GM15510 (cell line): ENCODE measurements around the gene FNDC1.

Source experiments
- POLR2A ChIP-seq: IDR thresholded peaks from 3 replicates; pipeline ENCODE4 v1.6.1; 2011; ENCODE audit warnings: borderline replicate concordance; ENCODE audit not compliant: insufficient read length; ENCODE audit errors: extremely low read depth

FNDC1 gene

GRCh38 chr6:159299566-159299965 is 130.4 kb downstream of the FNDC1 start:
- no peak for TF ChIP-seq POLR2A

DNA sequence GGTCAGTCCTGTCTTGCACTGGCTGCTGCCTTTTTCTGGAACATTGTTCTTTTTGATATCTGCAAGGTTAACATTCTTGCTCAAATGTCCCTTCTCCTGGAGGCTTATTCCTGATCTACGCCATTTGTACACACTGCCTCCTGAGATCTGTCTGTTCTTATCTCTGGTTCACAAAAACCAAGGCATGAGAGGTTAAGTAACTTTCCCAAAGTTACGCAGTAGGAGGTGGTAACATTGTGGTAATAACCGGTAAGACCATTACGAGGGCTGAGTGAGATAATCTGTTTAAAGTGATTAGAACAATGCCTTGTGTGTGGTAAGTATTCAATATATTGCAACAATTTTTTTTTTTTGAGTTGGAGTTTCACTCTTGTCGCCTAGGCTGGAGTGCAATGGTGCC is 132.1 kb downstream of the FNDC1 start:
- no peak for TF ChIP-seq POLR2A

GRCh38 chr6:159301810-159302593 is 132.8 kb downstream of the FNDC1 start:
- TF ChIP-seq POLR2A = no peak

GRCh38 chr6:159302594-159302992 is 133.4 kb downstream of the FNDC1 start:
- no peak for TF ChIP-seq POLR2A

DNA sequence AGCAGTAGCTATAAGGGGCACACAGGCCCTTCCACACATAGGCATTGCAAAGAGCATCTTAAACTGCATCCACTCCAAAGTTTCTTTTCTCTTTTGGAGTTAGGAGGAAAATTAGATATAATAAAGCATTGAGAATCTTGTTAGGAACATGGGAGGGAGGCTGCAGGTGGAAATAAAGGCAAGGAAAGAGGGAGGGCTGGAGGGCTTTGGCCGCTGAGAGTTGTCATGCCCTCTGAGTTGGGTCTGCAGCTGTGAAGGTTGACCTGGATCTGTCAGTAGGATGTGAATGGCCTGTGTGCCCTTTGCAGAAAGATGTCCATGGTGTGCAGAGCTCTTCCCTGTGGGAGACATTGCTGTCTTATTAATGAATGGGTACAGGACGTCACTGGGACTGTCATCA is 134.0 kb downstream of the FNDC1 start:
- no peak for TF ChIP-seq POLR2A

DNA sequence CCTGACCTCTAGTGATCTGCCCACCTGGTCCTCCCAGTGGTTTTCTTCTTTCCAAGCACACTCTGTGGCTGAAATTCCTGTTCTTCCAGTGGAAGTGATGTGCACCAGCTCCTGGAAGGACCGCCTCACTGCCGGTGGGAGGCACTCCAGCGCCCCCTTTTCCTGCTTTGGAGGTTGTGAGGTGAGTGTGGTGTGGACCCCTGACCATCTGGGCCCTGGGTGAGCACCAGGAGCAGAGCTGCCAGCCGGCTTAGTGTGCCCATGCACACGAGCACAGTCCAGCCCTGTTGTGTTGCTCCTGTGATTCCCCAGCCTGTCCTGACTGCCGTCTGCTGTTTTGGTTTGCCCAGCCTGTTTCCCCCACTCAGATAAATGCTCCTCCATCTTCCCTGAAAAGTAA is 134.6 kb downstream of the FNDC1 start:
- TF ChIP-seq POLR2A = no peak

DNA sequence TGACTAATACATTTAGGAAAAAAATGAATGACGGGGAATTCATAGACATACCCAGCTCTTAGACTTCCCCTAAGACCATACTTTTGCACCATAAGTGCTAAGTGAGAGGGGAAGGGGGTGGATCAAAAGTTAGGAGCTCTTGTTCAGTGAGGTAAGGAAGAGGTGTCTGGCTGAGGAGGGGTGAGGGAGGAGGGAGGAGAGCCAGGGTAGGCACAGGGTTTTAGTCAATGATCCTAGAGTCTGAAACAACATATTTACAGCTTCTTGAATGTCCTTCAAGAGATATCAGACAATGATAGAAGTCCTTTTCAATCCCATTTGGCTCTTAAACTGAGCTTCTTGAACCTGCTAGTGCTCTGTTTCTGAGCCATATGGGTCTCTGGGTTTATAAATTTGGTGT is 135.4 kb downstream of the FNDC1 start:
- TF ChIP-seq POLR2A = no peak

GRCh38 chr6:159305159-159305558 is 136.0 kb downstream of the FNDC1 start:
- no peak for TF ChIP-seq POLR2A

DNA sequence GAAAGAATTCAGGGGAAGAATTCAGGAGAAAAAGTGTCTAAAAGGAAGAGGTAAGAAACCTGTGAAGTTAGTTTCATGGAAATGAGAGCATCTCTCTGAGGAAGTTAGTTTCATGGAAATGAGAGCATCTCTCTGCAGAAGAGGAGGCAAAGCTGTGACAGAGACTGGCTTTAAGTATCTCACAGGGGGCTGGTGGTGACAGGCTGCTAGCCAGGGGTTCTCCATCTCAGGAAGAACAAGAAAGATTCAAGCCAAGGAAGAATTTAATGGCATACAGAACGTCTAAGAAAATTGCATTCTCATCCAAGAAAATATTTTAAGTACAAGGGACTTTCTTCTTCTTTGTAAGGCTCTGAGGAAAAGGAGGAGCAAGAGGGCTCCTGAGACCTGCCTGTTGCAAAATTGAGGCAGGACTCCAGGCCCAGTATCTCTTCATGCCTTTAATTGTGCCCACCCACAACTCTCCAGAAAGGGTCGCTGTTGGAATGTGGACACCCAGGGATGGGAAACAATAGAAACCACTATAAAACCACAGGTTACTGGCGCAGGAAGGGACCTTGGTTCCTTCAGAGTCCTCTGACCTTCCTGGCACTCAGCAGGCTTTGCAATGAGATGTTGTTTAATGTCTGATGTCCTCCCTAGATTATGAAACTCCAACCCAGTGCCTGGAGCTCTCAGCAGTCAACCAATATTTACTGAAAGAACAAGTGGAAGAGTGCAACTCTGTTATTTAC is 136.8 kb downstream of the FNDC1 start:
- no peak for TF ChIP-seq POLR2A

- no peak for TF ChIP-seq POLR2A
These were observed 138.1 kb downstream of the FNDC1 start for GRCh38 chr6:159307246-159307790.

DNA sequence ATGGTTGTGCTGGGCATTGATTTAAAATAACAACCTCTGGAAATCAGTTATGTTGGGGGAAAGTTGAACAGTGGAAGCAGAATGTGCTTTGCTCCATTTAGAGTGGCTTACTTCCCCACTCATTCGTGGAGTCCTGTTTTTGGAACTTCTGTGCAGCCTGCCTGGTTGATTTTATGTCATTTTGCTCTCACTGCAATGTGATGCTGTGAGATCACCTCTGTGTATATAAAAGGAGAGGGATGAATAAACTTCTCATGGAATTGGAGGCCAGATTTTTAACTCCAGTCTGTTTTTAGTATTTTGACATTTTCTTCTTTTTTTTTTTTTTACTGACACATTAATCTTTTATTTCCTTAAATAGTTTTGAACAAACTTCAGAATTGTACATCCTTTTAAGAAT is 139.0 kb downstream of the FNDC1 start:
- TF ChIP-seq POLR2A = no peak

DNA sequence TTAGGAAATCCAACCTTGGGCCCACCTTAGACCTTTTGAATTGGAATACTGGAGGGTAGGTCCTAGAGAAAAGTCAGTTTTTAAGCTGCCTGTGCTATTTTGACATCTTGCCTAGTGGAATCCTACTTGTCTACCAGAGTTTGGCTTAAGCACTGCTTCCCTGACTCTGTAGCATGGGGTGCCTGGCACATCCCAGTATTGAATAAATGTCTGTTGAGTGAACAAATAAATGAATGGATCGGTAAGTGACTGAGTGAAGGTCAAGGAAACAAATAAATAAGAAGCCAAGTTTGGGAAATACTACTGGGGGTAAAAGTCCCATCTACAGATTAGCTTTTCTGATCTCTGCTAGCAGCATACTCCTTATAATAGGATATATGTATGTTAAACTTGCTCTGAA is 140.5 kb downstream of the FNDC1 start:
- TF ChIP-seq POLR2A = no peak

DNA sequence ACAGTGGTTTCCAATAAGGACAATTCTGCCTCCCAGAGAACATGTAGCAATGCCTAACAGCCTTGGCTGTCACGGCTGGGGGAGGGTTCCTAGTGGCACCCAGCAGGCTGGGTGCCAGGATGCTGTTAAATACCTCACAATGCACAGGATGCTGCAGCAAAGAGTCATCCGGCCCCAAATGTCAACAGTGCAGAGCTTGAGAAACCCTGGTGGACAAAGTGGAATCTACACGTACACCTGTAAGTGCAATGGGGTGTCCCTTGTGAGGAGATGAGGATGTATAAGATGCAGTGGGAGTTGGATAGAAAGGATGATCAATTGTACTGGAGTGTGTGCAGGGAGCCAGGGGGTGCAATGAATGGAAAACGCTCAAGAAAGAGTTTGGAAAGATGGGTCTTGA is 142.4 kb downstream of the FNDC1 start:
- no peak for TF ChIP-seq POLR2A

DNA sequence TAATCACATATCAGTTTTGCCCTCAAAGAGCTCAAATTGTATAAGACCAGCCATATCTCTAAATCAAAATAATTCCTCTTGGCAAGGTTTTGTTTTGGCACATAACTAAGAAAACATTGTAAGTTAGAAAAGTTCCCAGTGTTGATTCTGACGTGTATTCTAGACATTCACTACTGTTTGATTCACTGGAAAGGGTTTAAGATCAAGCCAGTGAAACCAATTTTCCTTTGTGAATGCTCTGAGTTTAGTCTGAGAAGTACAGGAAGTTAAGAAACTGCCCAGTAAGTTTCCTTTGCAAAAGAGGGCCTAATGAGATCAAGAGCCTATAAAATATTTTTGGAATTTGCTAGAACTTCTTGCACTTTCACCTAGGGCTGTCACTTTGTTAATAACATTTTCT is 143.0 kb downstream of the FNDC1 start:
- no peak for TF ChIP-seq POLR2A

DNA sequence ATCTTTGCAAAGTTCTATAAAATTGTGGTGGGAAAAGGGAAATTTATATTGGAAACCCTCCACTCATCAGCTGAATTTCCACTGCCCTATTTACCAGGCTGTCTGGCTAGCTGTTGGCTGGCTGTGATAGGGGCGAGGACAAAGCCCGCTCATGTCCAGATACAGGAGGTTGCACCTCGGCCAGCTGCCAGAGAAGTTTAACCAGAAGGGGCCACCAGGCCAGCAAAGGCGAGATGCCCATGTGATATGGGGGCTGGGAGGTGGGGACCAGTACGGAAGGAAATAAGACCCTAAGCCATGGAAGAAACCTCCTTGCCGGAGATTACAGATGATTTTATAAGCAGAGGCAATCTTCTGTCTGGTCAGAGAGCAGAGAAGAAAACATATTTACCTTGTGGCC is 143.8 kb downstream of the FNDC1 start:
- no peak for TF ChIP-seq POLR2A

DNA sequence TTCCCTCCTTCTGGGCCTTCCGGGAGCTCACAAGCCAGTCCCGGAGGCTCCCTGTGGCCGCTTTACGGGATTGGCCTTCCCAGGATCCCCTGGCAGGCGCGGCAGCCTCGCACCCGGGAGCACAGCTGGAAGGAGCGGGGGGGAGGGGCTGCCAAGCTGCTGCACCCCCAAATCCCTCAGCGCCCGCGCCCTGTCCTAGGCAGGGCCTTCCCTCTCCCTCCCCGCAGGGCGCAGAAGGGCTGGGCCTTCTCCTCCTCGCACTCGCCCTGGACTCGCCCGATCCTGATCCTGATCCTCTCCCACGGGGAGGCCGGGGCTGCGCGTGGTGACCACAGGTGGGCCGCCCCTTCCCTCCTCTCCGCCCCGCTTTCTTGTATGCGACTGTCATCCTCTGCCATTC is 146.4 kb downstream of the FNDC1 start:
- no peak for TF ChIP-seq POLR2A

GRCh38 chr6:159317430-159317829 is 148.2 kb downstream of the FNDC1 start:
- no peak for TF ChIP-seq POLR2A

DNA sequence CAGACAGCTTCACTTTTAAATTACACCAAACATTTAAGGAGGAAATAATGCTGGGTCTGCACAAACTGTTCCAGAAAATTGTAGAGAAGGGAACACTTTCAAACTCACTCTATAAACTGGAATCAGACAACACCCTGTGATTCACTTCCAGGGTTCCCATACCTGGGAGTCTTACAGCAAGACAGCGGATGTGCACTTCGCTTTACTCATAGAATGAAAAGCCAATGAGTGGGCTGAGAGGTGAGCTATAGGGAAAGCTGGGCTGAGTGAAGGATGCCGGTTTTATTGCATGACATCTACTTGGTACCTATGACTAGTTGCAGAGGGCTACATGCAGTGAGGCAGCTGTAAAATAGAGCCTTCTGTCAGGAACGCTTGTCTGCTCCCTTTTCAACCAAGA is 152.1 kb downstream of the FNDC1 start:
- TF ChIP-seq POLR2A = no peak
